Transverse colon (tissue), 4 donors: Measurements from ENCODE around the gene CLDN34. TPM values are rescaled to one million over a fixed set of nuclear protein-coding genes. Genes with fewer than 3 reads are reported as not detected.

Source experiments
- DNase-seq: peaks from one replicate; pipeline ENCODE4 v3.0.0-alpha.2; 2019
- H3K27ac ChIP-seq, 4 donors: fragments of 200-600 bp; sonication (generic); 2 replicates each; pipeline ENCODE4 v1.5.1; 2016 to 2018; ENCODE audit warnings: inconsistent platforms in 4 of 4
- H3K27me3 ChIP-seq: fragments of 200-600 bp; sonication (generic); 2 replicates; pipeline ENCODE4 v1.5.1; 2017; ENCODE audit warnings: inconsistent platforms
- H3K36me3 ChIP-seq, 4 donors: fragments of 200-600 bp; sonication (generic); 2 replicates each; pipeline ENCODE4 v1.5.1; 2017 to 2019; ENCODE audit warnings: inconsistent platforms in 4 of 4
- H3K4me1 ChIP-seq, 4 donors: fragments of 200-600 bp; sonication (generic); 2 replicates each; pipeline ENCODE4 v1.5.1; 2017 to 2020; ENCODE audit warnings: inconsistent platforms in 4 of 4
- H3K4me3 ChIP-seq, 4 donors: fragments of 200-600 bp; sonication (generic); 1 replicate in 1 of 4; 2 replicates in 3 of 4; pipeline versions ENCODE4 v1.5.1 to v1.6.1; 2017 to 2019; ENCODE audit warnings: inconsistent platforms in 4 of 4
- H3K9me3 ChIP-seq, 2 donors: fragments of 200-600 bp; sonication (generic); 2 replicates each; pipeline ENCODE4 v1.5.1; 2017 to 2019; ENCODE audit warnings: inconsistent platforms in 2 of 2
- EP300 ChIP-seq: sonication (generic); formaldehyde crosslinking; IDR thresholded peaks from one replicate; pipeline ENCODE4 v1.6.1; 2017; ENCODE audit warnings: antibody characterized with exemption, low read depth
- POLR2A ChIP-seq: fragments of 450-650 bp; IDR thresholded peaks from one replicate; pipeline ENCODE4 v1.6.1; 2016; ENCODE audit warnings: antibody characterized with exemption, mild to moderate bottlenecking, moderate library complexity
- POLR2AphosphoS5 ChIP-seq, 3 donors: sonication (generic); formaldehyde crosslinking; IDR thresholded peaks; one replicate each; pipeline ENCODE4 v1.6.1; 2016; ENCODE audit warnings: antibody characterized with exemption in 3 of 3
- WGBS, 2 donors: methylation state at CpG; one replicate each; pipeline ENCODE4 v1.1.5; 2018; ENCODE audit warnings: low coverage in 1 of 2; 5-methylcytosine and 5-hydroxymethylcytosine counted together
- in situ Hi-C, 4 donors: fragments of 200-750 bp; cut with MboI; loops; one replicate each; pipeline versions ENCODE4 v1.15.0 to v1.15.1; 2017; ENCODE audit warnings: low sequenced_read_pairs in 3 of 4, low pct_ligation_motif_present in 1 of 4, low pct_unique_long_range_greater_than_20kb in 1 of 4
- intact Hi-C: fragments of 100-400 bp; cut with DNase I; formaldehyde crosslinking; loops from one replicate; pipeline ENCODE4 v1.15.1; 2023; ENCODE audit warnings: low total_unique reads
- total RNA-seq, 4 donors: library from RNA; depleted of rRNA; stranded (reverse); fragments of >200 nt; gene quantifications; one replicate each; pipeline ENCODE4 v1.1.0, GENCODE V29; 2016
- TF ChIP-seq, protein P1 (sequence below), 5 experiments: fragments of 200-600 bp in 3 of 5; fragments of 450-650 bp in 2 of 5; sonication (generic) in 3 of 5; IDR thresholded peaks; 1 replicate in 2 of 5; 2 replicates in 3 of 5; pipeline ENCODE4 v1.5.1; 2016 to 2017; ENCODE audit warnings: antibody characterized with exemption in 5 of 5, inconsistent platforms in 3 of 5, mild to moderate bottlenecking in 2 of 5, moderate library complexity in 1 of 5

The CLDN34 gene
- total RNA-seq, 4 donors from 2014 or later = 0.82 TPM; not detected in 3

DNA sequence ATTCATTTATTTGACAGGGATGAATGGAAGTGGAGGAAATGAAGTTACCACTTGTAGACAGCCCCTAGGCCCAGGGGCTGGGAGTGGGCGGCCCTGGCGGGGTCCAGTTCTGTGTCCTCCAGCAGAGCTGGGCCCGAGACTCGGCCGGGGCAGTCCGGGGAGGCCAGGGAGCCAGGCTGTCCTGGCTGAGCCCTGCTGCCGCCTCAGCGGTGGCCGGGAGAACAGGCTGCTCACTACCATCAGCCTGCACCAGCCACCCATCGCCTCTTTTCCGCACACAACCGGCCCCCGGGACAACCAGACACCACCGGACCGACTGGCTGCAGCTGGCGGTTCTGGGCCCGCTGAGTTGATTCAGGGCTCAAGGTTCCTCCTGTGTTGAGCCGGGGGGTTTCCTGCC lies 25.6 kb downstream of the CLDN34 start:
- H3K27me3 ChIP-seq = no peaks in the 10 kb centered on the region
- H3K36me3 ChIP-seq = no peaks in the 10 kb centered on the region
- TF ChIP-seq POLR2A (no peak), EP300 (no peak), POLR2AphosphoS5 (IDR thresholded peaks at IDR 0.05) (no peak)
- TF ChIP-seq, protein P1, sequence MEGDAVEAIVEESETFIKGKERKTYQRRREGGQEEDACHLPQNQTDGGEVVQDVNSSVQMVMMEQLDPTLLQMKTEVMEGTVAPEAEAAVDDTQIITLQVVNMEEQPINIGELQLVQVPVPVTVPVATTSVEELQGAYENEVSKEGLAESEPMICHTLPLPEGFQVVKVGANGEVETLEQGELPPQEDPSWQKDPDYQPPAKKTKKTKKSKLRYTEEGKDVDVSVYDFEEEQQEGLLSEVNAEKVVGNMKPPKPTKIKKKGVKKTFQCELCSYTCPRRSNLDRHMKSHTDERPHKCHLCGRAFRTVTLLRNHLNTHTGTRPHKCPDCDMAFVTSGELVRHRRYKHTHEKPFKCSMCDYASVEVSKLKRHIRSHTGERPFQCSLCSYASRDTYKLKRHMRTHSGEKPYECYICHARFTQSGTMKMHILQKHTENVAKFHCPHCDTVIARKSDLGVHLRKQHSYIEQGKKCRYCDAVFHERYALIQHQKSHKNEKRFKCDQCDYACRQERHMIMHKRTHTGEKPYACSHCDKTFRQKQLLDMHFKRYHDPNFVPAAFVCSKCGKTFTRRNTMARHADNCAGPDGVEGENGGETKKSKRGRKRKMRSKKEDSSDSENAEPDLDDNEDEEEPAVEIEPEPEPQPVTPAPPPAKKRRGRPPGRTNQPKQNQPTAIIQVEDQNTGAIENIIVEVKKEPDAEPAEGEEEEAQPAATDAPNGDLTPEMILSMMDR (IDR thresholded peaks at IDR 0.05) = no peak
- 91% methylated on average over 18 of the region's 18 CpGs; no CpG with 5 or more reads in 1 of the 2 donors for WGBS, 2 donors
- in situ Hi-C loops (loop anchor here in 2 of 4 donors (10.0 to 25.0 kb wide), 2 partner anchors 105 to 122 kb away; no protein-coding TSS in a partner anchor), intact Hi-C loops (no loop called here)
- H3K4me3 ChIP-seq = no peak overlapping the region
- no peaks in the 10 kb centered on the region for H3K4me1 ChIP-seq
- DNase-seq = no peak
- H3K9me3 ChIP-seq = no peaks in the 10 kb centered on the region
- H3K27ac ChIP-seq = no peak overlapping the region

DNA sequence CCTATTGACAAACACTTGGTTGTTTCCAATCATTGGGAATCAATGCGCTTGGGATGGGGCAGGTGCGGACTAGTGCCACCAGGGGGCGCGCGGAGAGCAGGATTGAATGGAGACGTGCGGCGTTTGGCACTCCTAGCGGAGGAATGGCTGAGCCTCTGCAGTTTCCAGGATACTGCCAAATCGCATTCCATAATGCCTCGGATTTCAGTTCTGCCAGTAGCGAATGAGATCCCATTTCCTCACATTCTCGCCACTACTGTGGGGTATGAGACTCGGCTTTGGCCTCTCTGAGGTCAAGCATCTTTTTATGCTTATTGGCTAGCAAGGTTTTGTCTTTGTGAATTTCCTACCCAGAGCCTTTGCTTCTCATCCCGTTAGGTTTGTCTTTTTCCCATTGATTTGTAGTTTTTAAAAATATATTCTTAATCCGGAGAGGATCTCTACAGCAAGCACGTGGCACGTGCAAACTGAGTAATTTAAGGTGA lies 28.7 kb downstream of the CLDN34 start:
- peak; percentile 43 to 63 (median 62) for TF ChIP-seq POLR2AphosphoS5 (IDR thresholded peaks at IDR 0.05)
- no peak for TF ChIP-seq EP300
- TF ChIP-seq, protein P1 (IDR thresholded peaks at IDR 0.05) = peak; percentile 85 to 99 (median 96)
- no peak for TF ChIP-seq POLR2A
- no peaks in the 10 kb centered on the region for H3K9me3 ChIP-seq
- no peak overlapping the region for H3K4me3 ChIP-seq
- intact Hi-C loops = loop anchor here (1.0 kb wide), 1 partner anchor 122 kb away; no protein-coding TSS in a partner anchor
- H3K27me3 ChIP-seq = no peaks in the 10 kb centered on the region
- no peaks in the 10 kb centered on the region for H3K4me1 ChIP-seq
- 28% methylated on average over 18 of the region's 18 CpGs; no CpG with 5 or more reads in 1 of the 2 donors for WGBS, 2 donors
- in situ Hi-C loops = loop anchor here (5.0 to 25.0 kb wide), 3 partner anchors 109 to 121 kb away; no protein-coding TSS in a partner anchor
- peak; percentile 85 for DNase-seq
- no peak overlapping the region for H3K27ac ChIP-seq
- no peaks in the 10 kb centered on the region for H3K36me3 ChIP-seq

DNA sequence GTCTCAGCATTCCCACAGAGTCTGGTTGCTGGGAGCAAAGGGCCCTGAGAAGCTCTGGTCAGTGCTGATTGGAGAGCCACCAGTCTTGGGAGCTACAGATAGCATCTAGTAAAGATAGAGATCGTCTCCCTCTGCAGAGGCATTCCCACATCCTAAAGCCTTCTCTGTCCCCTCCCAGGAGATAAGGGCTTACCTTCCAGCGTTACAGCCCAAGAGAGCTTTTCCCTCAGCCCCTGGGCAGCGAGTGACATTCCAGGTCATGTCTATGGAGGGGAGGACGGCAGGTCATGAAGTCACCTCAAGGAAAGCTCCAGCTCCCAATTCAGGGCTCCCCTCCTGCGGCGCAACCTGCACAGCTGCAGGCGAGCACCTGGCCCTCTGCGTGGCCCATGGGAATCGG lies 29.9 kb downstream of the CLDN34 start:
- no peaks in the 10 kb centered on the region for H3K27me3 ChIP-seq
- H3K27ac ChIP-seq = no peak overlapping the region
- no peaks in the 10 kb centered on the region for H3K4me1 ChIP-seq
- intact Hi-C loops (no loop called here), in situ Hi-C loops (loop anchor here (5.0 to 25.0 kb wide), 3 partner anchors 110 to 120 kb away; no protein-coding TSS in a partner anchor)
- no peak overlapping the region for H3K4me3 ChIP-seq
- TF ChIP-seq EP300 = no peak
- TF ChIP-seq POLR2AphosphoS5 (IDR thresholded peaks at IDR 0.05) = no peak
- TF ChIP-seq POLR2A = no peak
- no peak for DNase-seq
- no peaks in the 10 kb centered on the region for H3K9me3 ChIP-seq
- H3K36me3 ChIP-seq = no peaks in the 10 kb centered on the region
- 88% methylated on average over 9 of the region's 9 CpGs; no CpG with 5 or more reads in 1 of the 2 donors for WGBS, 2 donors

DNA sequence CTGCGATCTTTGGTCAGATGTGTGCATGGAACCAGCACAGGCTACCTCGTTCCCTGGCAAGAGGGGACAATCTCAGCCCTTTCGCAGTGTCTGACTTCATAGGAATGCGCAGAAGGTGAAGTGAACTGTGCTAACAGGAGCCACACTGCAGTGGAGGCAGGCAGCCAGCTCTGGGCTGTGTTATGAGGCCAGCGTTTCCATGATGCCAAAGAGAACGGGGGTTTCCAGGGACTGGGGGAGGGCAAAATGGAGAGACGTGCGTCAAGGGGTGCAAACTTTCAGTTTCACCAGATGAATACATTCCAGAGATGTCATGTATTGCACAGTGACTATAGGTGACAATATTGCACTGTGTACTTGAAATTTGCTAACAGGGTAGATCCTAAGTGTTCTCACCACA lies 30.4 kb downstream of the CLDN34 start:
- in situ Hi-C loops = loop anchor here (5.0 to 25.0 kb wide), 3 partner anchors 110 to 120 kb away; no protein-coding TSS in a partner anchor
- WGBS, 2 donors = 75% methylated on average over 8 of the region's 8 CpGs; no CpG with 5 or more reads in 1 of the 2 donors
- Histone ChIP-seq H3K27ac (no peak overlapping the region), H3K4me1 (no peaks in the 10 kb centered on the region), H3K36me3 (no peaks in the 10 kb centered on the region), H3K9me3 (no peaks in the 10 kb centered on the region), H3K27me3 (no peaks in the 10 kb centered on the region), H3K4me3 (no peak overlapping the region)
- TF ChIP-seq POLR2A (no peak), EP300 (no peak), POLR2AphosphoS5 (IDR thresholded peaks at IDR 0.05) (no peak)
- TF ChIP-seq, protein P1 (IDR thresholded peaks at IDR 0.05) = no peak
- DNase-seq = no peak
- intact Hi-C loops = no loop called here

DNA sequence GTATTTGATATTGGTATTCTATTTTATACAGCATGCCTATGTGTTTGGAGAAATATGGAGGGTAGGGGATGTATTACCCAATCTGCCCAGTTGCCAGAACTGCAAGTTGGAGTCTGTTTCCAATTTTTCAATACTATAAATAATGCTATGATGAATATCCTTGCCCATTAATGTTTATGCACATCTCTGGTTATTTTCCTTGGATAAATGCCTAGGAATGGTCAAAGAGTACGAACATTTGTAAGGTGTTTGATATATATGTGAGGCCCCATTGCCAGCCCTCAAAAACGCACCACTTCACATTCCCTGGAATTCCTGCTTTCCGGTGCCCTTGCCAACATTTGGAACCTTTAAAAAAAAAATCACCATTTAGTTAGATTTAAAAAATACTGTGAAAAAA lies 34.3 kb downstream of the CLDN34 start:
- H3K4me3 ChIP-seq = no peak overlapping the region
- intact Hi-C loops = no loop called here
- H3K27me3 ChIP-seq = no peaks in the 10 kb centered on the region
- no peaks in the 10 kb centered on the region for H3K36me3 ChIP-seq
- TF ChIP-seq EP300 (no peak), POLR2AphosphoS5 (IDR thresholded peaks at IDR 0.05) (no peak), POLR2A (no peak)
- TF ChIP-seq, protein P1 (IDR thresholded peaks at IDR 0.05) = no peak
- no peaks in the 10 kb centered on the region for H3K9me3 ChIP-seq
- no peaks in the 10 kb centered on the region for H3K4me1 ChIP-seq
- H3K27ac ChIP-seq = no peak overlapping the region
- DNase-seq = no peak
- 80 to 82% methylated on average over 1 to 3 of the region's 3 CpGs for WGBS, 2 donors
- in situ Hi-C loops = no loop called here
